PC-3 (cell line): ENCODE measurements around the gene LHFPL6. TPM values are rescaled to one million over a fixed set of nuclear protein-coding genes. Genes with fewer than 3 reads are reported as not detected.

Experiments used
- ATAC-seq: fragments of 200-7000 bp; cut with Tn5 transposase; 2 replicates; pipeline ENCODE4 v1.9.1; 2020; ENCODE audit warnings: mild to moderate bottlenecking, moderate library complexity
- BruUV-seq: library from RNA; stranded (reverse); fragments of 400-500 nt; replicated peaks from 2 replicates; lab custom pipeline; 2021; lab: Mats Ljungman, UMichigan
- CTCF ChIA-PET: fragments of 300-600 bp; sonication (Branson Sonifier 250); formaldehyde crosslinking; loops from one replicate; lab custom pipeline; 2022; ENCODE audit warnings: antibody characterized with exemption; lab: Charles Lee
- POLR2A ChIA-PET: fragments of 300-600 bp; sonication (Branson Sonifier 250); formaldehyde crosslinking; loops from one replicate; lab custom pipeline; 2022; ENCODE audit warnings: antibody characterized with exemption; ENCODE audit not compliant: unreplicated experiment; lab: Charles Lee
- DNase-seq: peaks from one replicate; pipeline ENCODE4 v3.0.0-alpha.2; 2015
- H2AFZ ChIP-seq: fragments of 300-600 bp; sonication (generic); 2 replicates; pipeline ENCODE4 v1.6.0; 2016; ENCODE audit warnings: antibody characterized with exemption, low read length
- H3F3A ChIP-seq: fragments of 300-600 bp; sonication (generic); one replicate; pipeline ENCODE4 v1.6.0; 2017; ENCODE audit warnings: antibody characterized with exemption, low read length, control low read depth, mild to moderate bottlenecking; ENCODE audit not compliant: unreplicated experiment
- H3K27ac ChIP-seq: fragments of 300-600 bp; sonication (generic); 2 replicates; pipeline ENCODE4 v1.5.1; 2016; ENCODE audit warnings: mild to moderate bottlenecking, low read length
- H3K27me3 ChIP-seq: fragments of 300-600 bp; sonication (generic); 2 replicates; pipeline ENCODE4 v1.6.1; 2016; ENCODE audit warnings: low read length, mixed read lengths
- H3K36me3 ChIP-seq: fragments of 300-600 bp; sonication (generic); 2 replicates; pipeline ENCODE4 v1.6.1; 2016; ENCODE audit warnings: low read depth, mixed run types, low read length, mixed read lengths
- H3K4me1 ChIP-seq: fragments of 300-600 bp; sonication (generic); 2 replicates; pipeline ENCODE4 v1.5.1; 2016; ENCODE audit warnings: low read length; ENCODE audit not compliant: insufficient read depth
- H3K4me2 ChIP-seq: fragments of 300-600 bp; sonication (generic); 2 replicates; pipeline ENCODE4 v1.6.0; 2016; ENCODE audit warnings: low read length
- H3K4me3 ChIP-seq: fragments of 300-600 bp; sonication (generic); 2 replicates; pipeline ENCODE4 v1.5.1; 2016; ENCODE audit warnings: mild to moderate bottlenecking, low read length, mixed read lengths
- H3K79me2 ChIP-seq: fragments of 300-600 bp; sonication (generic); 2 replicates; pipeline ENCODE4 v1.6.1; 2017; ENCODE audit warnings: low read length, mixed read lengths
- H3K9ac ChIP-seq: fragments of 300-600 bp; sonication (generic); 2 replicates; pipeline ENCODE4 v1.6.0; 2016; ENCODE audit warnings: mild to moderate bottlenecking, low read length
- H3K9me2 ChIP-seq: fragments of 300-600 bp; sonication (generic); replicated peaks from 2 replicates; pipeline ENCODE4 v1.6.1; 2016; ENCODE audit warnings: mixed run types, low read length, mixed read lengths
- H3K9me3 ChIP-seq: fragments of 300-600 bp; sonication (generic); 2 replicates; pipeline ENCODE4 v1.6.1; 2016; ENCODE audit warnings: low read length, mixed read lengths
- H4K20me1 ChIP-seq: fragments of 300-600 bp; sonication (generic); 2 replicates; pipeline ENCODE4 v1.6.1; 2016; ENCODE audit warnings: low read length, mixed read lengths
- CTCF ChIP-seq: fragments of 300-600 bp; sonication (generic); conservative IDR thresholded peaks from 2 replicates; pipeline ENCODE4 v1.5.1; 2017; ENCODE audit warnings: antibody characterized with exemption, low read depth, mild to moderate bottlenecking, low read length
- EZH2 ChIP-seq: fragments of 300-600 bp; sonication (generic); IDR thresholded peaks from one replicate; pipeline ENCODE4 v1.6.1; 2017; ENCODE audit warnings: antibody characterized with exemption, mild to moderate bottlenecking, low read length; ENCODE audit not compliant: unreplicated experiment
- EZH2phosphoT487 ChIP-seq: fragments of 300-600 bp; sonication (generic); IDR thresholded peaks from 2 replicates; pipeline ENCODE4 v1.6.1; 2018; ENCODE audit warnings: mild to moderate bottlenecking, antibody characterized with exemption, low read length, borderline replicate concordance
- intact Hi-C: fragments of 100-400 bp; cut with micrococcal nuclease; formaldehyde crosslinking; loops from 2 replicates; pipeline ENCODE4 v1.9.0; 2023
- total RNA-seq: library from RNA; depleted of rRNA; stranded (reverse); fragments of >200 nt; gene quantifications from 2 replicates; pipeline ENCODE4 v1.2.3, GENCODE V29; 2014

The LHFPL6 gene
- total RNA-seq, 1 experiment from 2014 or later: 7.8 TPM

GRCh38 chr13:39547108-39547507, 55.9 kb downstream of the LHFPL6 start:
- ChIA-PET CTCF (no interaction called here), POLR2A (no interaction called here)
- DNase-seq: no peak
- no TSS peak for BruUV-seq
- TF ChIP-seq EZH2 (no peak), EZH2phosphoT487 (no peak), CTCF (no peak)
- no peaks in the 10 kb centered on the region for H3K27me3 ChIP-seq
- no peaks in the 10 kb centered on the region for H3F3A ChIP-seq
- H4K20me1 ChIP-seq: no peaks in the 10 kb centered on the region
- intact Hi-C loops: no loop called here
- no peak overlapping the region for H3K27ac ChIP-seq
- no peaks in the 10 kb centered on the region for H3K79me2 ChIP-seq
- H3K4me1 ChIP-seq: no peaks in the 10 kb centered on the region
- H3K36me3 ChIP-seq: no peaks in the 10 kb centered on the region
- H3K9ac ChIP-seq: no peak overlapping the region
- H3K9me3 ChIP-seq: no peaks in the 10 kb centered on the region
- no peaks in the 10 kb centered on the region for H3K9me2 ChIP-seq
- no peak overlapping the region for H3K4me3 ChIP-seq
- H2AFZ ChIP-seq: no peak overlapping the region
- no peak for ATAC-seq
- no peak overlapping the region for H3K4me2 ChIP-seq

GRCh38 chr13:39542361-39542760, 60.6 kb downstream of the LHFPL6 start:
- Histone ChIP-seq H3K27me3 (no peaks in the 10 kb centered on the region), H3K4me1 (peaks cover 16% of the 10 kb centered on the region; the same call in 1 of the 2 replicates), H3K9me3 (no peaks in the 10 kb centered on the region), H3F3A (no peaks in the 10 kb centered on the region), H3K27ac (no peak overlapping the region), H3K4me2 (no peak overlapping the region), H3K79me2 (no peaks in the 10 kb centered on the region), H4K20me1 (no peaks in the 10 kb centered on the region), H3K9ac (no peak overlapping the region), H2AFZ (no peak overlapping the region), H3K4me3 (no peak overlapping the region), H3K36me3 (no peaks in the 10 kb centered on the region), H3K9me2 (no peaks in the 10 kb centered on the region)
- no peak for DNase-seq
- BruUV-seq: no TSS peak
- TF ChIP-seq EZH2 (no peak), CTCF (no peak), EZH2phosphoT487 (no peak)
- ATAC-seq: no peak
- ChIA-PET CTCF (no interaction called here), POLR2A (no interaction called here)
- intact Hi-C loops: no loop called here

- ChIA-PET CTCF (no interaction called here), POLR2A (no interaction called here)
- Histone ChIP-seq H3K9me2 (no peaks in the 10 kb centered on the region), H3K9ac (no peak overlapping the region), H3K9me3 (no peaks in the 10 kb centered on the region), H4K20me1 (no peaks in the 10 kb centered on the region), H3K4me2 (no peak overlapping the region), H3K4me1 (peaks cover 16% of the 10 kb centered on the region; the same call in 1 of the 2 replicates), H3K36me3 (no peaks in the 10 kb centered on the region), H3K79me2 (no peaks in the 10 kb centered on the region), H2AFZ (no peak overlapping the region), H3F3A (no peaks in the 10 kb centered on the region), H3K27me3 (no peaks in the 10 kb centered on the region), H3K4me3 (no peak overlapping the region), H3K27ac (no peak overlapping the region)
- TF ChIP-seq EZH2phosphoT487 (no peak), CTCF (no peak), EZH2 (no peak)
- no peak for ATAC-seq
- no TSS peak for BruUV-seq
- no peak for DNase-seq
- intact Hi-C loops: loop anchor here (2.0 kb wide), 1 partner anchor 62 kb away; the partner anchor contains the start of gene LHFPL6
These were observed 61.9 kb downstream of the LHFPL6 start for GRCh38 chr13:39540929-39541605.
